ENCODE results near the gene MDC1.

Gene MDC1

DNA sequence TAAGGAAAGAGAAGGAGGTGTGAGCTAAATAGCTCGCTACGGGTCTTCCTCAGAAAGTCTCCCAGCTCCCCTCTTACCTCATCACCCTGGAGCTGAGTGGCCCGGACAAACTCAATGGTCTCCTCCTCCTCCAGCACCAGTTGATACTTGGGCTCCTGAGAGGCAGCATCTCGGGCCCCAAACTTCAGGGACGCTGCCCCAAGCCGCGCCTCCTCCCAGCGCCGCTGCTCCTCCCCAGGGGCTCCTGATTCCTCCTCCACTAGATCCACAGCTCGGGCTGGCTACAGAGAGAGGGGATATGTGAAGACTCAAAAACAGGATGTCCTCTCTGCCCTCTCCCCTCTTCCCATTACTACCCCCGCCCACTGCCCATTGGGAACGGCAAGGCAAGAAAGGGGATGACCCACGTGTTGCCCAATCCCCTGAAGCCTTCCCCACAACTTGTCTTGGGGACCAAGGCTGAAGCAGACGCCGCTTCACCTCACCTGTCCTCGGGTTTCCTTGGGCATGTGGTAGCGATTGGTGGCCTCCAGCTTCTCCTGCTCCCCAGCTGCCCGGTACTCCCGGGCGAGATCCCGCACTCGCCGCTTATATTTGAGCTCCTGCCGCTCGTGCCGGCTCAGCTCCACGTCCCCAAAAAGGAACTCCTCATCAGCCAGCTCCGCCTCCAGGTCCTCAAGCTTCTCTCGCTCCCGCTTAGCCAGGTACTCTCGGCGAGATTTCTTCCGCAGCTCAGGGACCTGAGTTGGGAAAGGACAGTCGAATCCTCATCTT is 51.9 kb downstream of the MDC1 start:
- TF ChIP-seq, protein P1, sequence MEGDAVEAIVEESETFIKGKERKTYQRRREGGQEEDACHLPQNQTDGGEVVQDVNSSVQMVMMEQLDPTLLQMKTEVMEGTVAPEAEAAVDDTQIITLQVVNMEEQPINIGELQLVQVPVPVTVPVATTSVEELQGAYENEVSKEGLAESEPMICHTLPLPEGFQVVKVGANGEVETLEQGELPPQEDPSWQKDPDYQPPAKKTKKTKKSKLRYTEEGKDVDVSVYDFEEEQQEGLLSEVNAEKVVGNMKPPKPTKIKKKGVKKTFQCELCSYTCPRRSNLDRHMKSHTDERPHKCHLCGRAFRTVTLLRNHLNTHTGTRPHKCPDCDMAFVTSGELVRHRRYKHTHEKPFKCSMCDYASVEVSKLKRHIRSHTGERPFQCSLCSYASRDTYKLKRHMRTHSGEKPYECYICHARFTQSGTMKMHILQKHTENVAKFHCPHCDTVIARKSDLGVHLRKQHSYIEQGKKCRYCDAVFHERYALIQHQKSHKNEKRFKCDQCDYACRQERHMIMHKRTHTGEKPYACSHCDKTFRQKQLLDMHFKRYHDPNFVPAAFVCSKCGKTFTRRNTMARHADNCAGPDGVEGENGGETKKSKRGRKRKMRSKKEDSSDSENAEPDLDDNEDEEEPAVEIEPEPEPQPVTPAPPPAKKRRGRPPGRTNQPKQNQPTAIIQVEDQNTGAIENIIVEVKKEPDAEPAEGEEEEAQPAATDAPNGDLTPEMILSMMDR (IDR thresholded peaks at IDR 0.05), result no peak

DNA sequence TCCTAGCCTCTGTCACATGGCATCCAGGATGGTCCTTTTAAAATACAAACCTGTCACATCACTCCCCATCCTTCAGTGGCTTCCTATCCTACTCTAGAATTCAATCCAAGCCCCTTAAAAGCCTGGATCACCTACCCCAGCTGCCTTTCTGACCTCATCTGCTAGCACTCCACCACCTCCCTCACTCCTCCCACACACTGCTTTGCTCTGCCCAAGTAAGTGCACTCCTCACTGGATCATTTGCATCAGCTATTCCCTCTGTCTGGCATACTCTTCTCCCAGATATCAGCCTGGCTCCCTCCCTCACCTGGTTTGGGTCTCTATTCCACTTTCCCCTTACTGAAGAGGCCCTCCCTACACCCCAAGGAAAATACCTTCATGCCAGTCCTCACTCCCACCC is 59.6 kb downstream of the MDC1 start:
- TF ChIP-seq, protein P1 (IDR thresholded peaks at IDR 0.05), result no peak

DNA sequence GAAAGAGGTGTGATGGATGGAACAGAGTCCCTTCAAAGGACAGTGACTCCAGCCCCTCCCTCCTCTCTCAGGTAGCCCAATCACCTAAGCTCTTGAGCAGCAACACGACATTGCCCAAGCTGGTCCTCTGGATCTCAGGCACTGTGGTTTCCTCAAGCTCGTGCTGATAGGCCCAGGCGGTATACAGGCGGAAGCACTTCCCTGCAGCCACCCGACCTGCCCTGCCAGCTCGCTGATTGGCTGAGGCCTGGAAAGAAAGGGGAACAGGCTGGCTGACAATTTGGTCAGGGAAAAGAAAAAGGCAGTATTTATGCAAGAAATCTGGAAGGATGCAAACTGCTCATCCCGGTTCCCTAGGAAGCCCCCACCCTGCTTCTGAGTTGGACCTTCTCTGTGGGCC is 60.6 kb downstream of the MDC1 start:
- TF ChIP-seq, protein P1 (IDR thresholded peaks at IDR 0.05), result no peak

DNA sequence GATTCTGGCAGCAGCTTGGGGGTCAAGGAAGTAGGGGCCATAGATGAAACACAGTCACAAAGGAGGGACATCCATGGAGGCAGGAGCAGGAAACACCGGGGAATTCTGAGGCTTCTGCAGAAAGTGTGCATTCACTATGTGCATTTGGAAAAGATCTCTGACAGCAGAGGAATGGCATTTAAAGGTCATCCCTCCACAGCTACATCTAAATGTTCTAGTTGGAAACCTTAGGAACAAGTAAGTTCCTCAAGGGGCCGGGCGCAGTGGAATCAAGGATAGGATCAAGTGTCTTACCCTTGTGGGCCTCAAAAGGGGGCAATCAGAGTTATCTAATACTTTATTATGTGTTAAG is 61.4 kb downstream of the MDC1 start:
- TF ChIP-seq, protein P1 (IDR thresholded peaks at IDR 0.05), result no peak

DNA sequence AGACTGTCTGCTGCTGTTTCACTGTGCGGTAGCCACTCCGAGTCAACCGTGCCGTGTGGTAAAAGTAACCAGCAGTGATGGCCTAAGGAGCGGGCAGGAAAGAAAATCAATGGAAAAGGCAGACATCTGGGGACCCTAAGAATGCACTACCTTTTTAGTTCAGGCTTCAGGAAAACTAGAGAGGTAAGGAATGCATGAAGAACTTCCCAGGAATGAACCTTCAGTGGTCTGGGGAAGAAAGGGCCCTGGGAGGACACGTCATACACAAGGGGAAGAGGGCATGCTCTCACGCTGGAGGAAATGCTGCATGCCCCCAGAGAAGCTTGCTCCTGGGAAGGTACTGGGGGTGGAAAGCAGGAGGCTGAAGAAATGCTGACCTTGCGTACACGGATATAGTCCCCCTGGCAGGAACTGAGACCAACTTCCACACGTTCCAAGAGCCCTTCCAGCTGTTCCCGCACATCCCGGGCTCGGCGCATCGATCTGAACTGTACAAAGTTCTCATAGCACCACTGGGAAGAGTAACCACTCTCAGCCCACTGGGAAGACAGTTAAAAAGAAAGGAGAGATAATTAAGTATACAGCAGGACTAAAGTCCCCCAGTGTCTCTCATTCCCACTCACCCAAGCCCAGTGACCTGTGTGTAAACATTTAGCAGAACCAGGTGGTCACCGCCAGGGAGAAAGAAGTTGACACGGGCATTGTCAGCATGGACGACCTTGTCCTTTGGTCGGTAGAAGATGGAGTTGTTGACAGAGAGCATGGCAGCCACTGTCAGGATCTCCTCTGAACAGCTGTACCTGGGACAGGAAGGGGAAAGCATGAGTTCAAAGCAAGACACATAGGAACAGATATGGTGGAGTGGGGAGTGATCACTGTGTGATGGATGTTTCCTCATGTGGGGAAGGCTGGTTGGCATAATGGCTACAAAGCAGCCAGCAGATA is 62.0 kb downstream of the MDC1 start:
- TF ChIP-seq, protein P1 (IDR thresholded peaks at IDR 0.05), result no peak

DNA sequence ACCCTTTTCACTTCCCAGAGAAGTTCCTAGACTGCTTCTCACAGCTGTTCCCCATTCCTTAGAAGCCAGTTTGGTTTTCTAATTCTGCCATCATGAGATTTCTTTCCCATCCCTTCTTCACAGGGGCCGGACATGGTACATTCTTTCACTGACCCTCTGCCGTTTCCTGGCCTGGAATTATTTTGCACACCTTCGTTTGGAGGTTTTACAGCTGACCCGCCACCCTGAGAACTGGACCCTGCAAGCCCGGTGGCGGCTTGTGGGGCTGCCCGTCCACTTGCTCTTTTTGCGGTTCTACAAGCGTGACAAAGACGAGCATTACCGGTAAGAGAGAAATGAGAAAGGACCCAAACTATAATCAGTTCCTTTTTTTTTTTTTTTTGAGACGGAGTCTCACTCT is 65.9 kb downstream of the MDC1 start:
- TF ChIP-seq, protein P1 (IDR thresholded peaks at IDR 0.05), result no peak
